Vagina (tissue), 2 donors: ENCODE measurements around the gene C2orf76.

Source experiments
- CTCF ChIP-seq, 3 experiments: fragments of 450-650 bp in 2 of 3; fragments of 200-600 bp in 1 of 3; sonication (generic) in 1 of 3; IDR thresholded peaks; one replicate each; pipeline ENCODE4 v1.5.1; 2017 to 2019; ENCODE audit warnings: antibody characterized with exemption in 3 of 3, mild to moderate bottlenecking in 2 of 3, moderate library complexity in 2 of 3
- POLR2A ChIP-seq, 2 donors: fragments of 450-650 bp; IDR thresholded peaks; one replicate each; pipeline ENCODE4 v1.6.1; 2017; ENCODE audit warnings: antibody characterized with exemption in 2 of 2, mild to moderate bottlenecking in 2 of 2, moderate library complexity in 2 of 2
- POLR2AphosphoS5 ChIP-seq, 2 donors: sonication (generic); formaldehyde crosslinking; IDR thresholded peaks; one replicate each; pipeline ENCODE4 v1.9.0; 2017; ENCODE audit warnings: antibody characterized with exemption in 2 of 2, mild to moderate bottlenecking in 2 of 2, low read depth in 1 of 2; ENCODE audit not compliant: insufficient read depth in 1 of 2

DNA sequence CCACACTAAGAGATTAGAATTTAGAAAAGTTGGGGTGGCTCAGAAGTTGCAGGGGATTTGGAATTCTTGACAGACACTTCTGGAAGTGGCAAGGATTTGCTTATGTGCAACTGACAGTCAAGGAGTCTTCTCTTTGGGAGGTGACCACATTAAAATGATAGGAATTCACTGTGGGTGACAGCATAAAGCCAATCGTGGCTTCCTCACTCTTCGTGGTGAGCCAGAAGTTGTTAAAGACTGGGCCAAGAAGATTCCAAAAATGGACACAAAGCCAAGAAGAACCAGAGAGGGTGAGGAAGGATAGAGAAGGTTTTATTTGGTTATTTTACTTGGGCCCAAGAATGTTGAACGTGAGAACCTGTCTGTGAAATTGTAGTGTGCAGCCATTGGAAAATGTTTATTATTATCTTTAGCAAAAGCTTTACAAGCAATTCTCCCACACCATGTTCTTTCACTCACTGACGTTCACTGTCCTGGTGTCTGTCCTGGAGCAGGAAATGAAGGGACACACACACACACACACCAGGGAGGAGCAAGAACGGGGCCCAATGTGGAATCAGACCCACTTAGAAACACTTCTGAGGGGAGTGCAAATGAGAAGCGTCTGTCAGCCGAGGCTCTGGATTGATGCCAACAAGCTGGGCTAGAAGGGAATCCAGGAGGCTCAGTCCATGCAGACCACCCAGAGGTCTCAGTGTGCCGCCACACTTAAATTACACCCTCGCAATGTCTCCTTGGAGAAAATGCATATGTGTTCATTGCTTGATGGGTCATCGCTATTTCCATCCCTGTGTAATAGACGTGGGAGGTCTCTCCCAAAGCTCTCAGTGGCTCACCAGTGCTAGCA, 105.8 kb downstream of the C2orf76 start:
- TF ChIP-seq POLR2AphosphoS5 (IDR thresholded peaks at IDR 0.05; ENCODE audit: insufficient read depth in 1 of 2, low read depth in 1 of 2) (no peak), CTCF (IDR thresholded peaks at IDR 0.05) (no peak), POLR2A (IDR thresholded peaks at IDR 0.05) (no peak)
